HG02571 (cell line): ENCODE results near the gene RNGTT.

Experiments used
- ATAC-seq: cut with Tn5 transposase; IDR thresholded peaks from one replicate; pipeline ENCODE4 v1.9.1; 2021; ENCODE audit warnings: mild to moderate bottlenecking, moderate library complexity; ENCODE audit not compliant: unreplicated experiment

The RNGTT gene

GRCh38 chr6:88616380-88616779 lies 347.0 kb downstream of the RNGTT start:
- ATAC-seq = peak; percentile 53

GRCh38 chr6:88614316-88614877 lies 349.0 kb downstream of the RNGTT start:
- no peak for ATAC-seq

GRCh38 chr6:88612631-88613030 lies 350.8 kb downstream of the RNGTT start:
- ATAC-seq = no peak

- ATAC-seq = no peak
Observed at GRCh38 chr6:88611721-88612120, 351.7 kb downstream of the RNGTT start.

- ATAC-seq = no peak
Observed at GRCh38 chr6:88609983-88610382, 353.4 kb downstream of the RNGTT start.

- no peak for ATAC-seq
Observed at GRCh38 chr6:88605271-88605670, 358.1 kb downstream of the RNGTT start.

GRCh38 chr6:88599571-88599970 lies 363.8 kb downstream of the RNGTT start:
- no peak for ATAC-seq

- ATAC-seq = no peak
Observed at GRCh38 chr6:88596801-88597200, 366.6 kb downstream of the RNGTT start.

GRCh38 chr6:88588938-88589337 lies 374.5 kb downstream of the RNGTT start:
- ATAC-seq = no peak

- no peak for ATAC-seq
Observed at GRCh38 chr6:88587150-88587520, 376.3 kb downstream of the RNGTT start.

- no peak for ATAC-seq
Observed at GRCh38 chr6:88586371-88587149, 376.9 kb downstream of the RNGTT start.

GRCh38 chr6:88585276-88585692 lies 378.1 kb downstream of the RNGTT start:
- no peak for ATAC-seq

GRCh38 chr6:88584581-88585275 lies 378.7 kb downstream of the RNGTT start:
- no peak for ATAC-seq

- no peak for ATAC-seq
Observed at GRCh38 chr6:88577461-88577860, 386.0 kb downstream of the RNGTT start.

GRCh38 chr6:88575536-88575935 lies 387.9 kb downstream of the RNGTT start:
- ATAC-seq = no peak

GRCh38 chr6:88574651-88575050 lies 388.8 kb downstream of the RNGTT start:
- no peak for ATAC-seq

GRCh38 chr6:88574031-88574430 lies 389.4 kb downstream of the RNGTT start:
- ATAC-seq = no peak

GRCh38 chr6:88573561-88573960 lies 389.9 kb downstream of the RNGTT start:
- no peak for ATAC-seq

GRCh38 chr6:88572449-88573139 lies 390.8 kb downstream of the RNGTT start:
- no peak for ATAC-seq

- ATAC-seq = no peak
Observed at GRCh38 chr6:88569959-88570358, 393.5 kb downstream of the RNGTT start.

GRCh38 chr6:88567696-88568095 lies 395.7 kb downstream of the RNGTT start:
- no peak for ATAC-seq
